HT-29 (cell line): Measurements from ENCODE around the gene TMEM63C. TPM values are rescaled to one million over a fixed set of nuclear protein-coding genes. Genes with fewer than 3 reads are reported as not detected.

Experiments used
- DNase-seq: peaks from one replicate; pipeline ENCODE4 v3.0.0-alpha.2; 2015; ENCODE audit warnings: low spot score
- total RNA-seq: library from RNA; depleted of rRNA; stranded (reverse); fragments of >200 nt; shearing (Covaris generic); gene quantifications from 2 replicates; pipeline ENCODE4 v1.2.3, GENCODE V29; 2014

The TMEM63C gene
- total RNA-seq, 1 experiment from 2014 or later, result 3.1 TPM

DNA sequence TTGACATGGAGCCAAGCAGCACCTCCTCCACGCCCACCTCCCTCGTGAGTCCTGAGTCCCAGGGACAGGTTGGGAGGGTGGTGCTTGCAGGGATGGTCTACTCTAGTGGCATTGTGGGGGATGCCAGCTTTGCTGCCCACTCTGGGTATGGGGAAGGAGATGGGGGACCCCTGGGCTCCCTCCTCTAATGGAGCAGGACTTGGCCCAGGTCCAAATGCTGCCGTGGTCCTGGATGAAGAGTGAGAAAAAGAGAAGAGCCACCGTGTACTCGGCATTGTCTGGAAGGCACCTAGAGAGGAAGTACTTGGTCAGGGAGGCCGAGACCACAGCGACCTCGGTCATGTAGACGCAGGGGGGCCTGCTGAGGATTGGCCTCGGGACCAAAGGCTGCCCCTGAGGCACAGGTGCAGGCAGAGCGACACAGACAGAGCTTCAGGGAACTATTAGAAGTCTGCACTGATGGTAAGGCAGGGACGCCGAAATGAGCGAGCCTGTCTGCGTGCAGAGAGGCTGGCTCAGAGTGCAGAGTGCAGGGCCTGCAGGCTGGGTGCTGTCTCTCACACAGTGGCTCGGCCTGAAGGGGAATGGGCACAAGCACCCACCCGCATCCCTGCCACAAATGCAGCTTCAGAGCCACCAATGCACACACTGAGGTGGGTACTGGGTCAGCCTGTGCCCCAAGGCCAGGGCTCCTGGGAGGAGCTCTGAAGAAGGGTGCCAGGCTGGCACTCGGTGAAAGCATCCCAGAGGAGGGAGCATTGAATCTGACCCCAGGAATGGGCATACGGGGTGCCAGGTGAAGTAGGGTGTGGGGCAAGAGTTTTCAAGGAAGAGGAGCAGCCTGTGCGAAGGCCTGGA is 72.0 kb downstream of the TMEM63C start:
- no peak for DNase-seq

DNA sequence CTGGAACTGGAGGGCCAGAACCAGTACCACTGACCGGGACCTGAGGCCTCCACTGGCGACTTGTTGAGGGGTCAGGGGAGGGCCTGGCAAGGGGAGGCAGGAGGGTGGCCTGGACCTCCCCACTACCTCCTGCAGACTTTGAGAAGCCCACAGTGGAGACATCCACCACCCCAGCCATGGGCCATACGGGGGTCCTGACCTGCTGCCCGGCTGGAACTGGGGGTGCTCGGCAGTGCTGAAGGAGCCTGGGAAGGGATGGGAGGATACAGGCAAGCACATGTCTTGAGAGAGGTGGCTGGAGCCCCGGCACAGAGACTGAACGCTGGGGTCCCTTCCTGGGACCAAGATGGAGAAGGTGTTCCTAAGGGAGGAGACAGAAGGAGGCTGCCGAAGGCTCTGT is 75.1 kb downstream of the TMEM63C start:
- no peak for DNase-seq

DNA sequence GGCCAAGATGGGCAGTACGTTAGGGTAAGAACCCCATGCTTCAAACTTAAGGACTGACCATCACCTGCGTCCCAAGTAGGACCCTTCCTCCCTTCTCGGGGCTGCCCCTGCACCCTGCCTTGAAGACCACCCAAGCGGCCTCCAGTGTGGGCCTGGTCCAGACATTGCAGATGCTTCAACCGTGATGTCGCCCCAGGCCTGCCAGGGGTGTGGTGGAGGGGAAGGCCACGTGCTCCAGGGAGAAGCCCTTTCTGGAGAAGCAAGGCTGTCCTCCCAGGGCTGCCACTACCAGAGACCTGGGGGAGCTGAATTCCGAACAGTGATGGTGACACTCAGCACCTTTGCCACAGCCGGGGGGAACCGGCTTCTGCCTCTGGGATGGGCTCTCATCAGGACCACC is 76.1 kb downstream of the TMEM63C start:
- DNase-seq, result no peak

DNA sequence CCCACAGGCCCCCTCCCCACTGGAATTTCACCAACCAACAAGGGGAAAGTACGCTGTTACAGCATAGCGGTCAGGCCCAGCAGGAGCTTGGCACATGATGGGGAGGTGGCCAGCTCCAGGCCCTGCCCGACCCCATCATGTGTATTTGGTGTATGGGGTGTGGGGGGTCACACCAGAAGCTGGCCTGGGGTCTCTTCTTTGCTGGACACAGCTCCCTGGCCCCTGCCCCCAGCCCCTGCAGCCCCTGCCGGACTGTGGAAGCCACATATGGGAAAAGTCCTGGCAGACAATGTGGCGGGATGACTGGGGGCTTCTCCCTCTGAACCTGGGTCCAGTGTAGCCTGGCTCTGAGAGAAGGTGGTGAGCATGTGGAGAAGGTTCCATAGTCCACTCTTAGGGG is 77.0 kb downstream of the TMEM63C start:
- DNase-seq, result no peak

DNA sequence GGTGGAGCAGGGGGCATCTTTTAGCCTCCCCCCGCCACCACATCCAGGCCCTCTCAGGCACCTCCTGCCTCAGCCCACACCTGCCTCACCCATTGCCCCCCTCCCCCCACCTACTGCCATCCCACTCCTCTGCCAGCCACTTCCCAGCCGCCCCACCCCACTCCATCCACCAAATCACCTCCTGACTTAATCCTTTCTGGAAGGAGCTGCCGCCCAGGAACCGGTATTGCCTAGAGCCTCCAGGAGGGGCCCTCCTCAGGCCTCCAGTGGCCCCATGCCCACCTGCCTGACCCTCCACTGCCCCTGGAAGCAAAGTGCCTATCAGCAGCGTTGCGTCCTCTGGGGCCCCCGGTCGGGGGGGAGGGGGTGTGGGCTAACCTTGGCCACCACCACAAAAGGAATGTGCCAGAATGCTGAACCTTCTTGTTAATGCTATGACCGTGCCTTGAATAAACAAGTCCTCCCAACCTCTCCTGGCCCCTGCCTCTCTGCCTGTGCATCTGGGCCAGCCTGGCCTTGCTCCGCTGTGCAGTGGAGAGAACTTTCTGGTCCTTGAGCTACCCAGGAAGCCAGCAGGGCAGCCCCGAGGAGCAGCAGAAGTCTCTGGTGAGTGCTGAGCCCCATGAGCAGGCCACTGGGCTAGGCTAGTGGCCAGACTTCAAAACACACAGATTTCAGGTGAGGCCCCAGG is 77.6 kb downstream of the TMEM63C start:
- DNase-seq, result no peak

DNA sequence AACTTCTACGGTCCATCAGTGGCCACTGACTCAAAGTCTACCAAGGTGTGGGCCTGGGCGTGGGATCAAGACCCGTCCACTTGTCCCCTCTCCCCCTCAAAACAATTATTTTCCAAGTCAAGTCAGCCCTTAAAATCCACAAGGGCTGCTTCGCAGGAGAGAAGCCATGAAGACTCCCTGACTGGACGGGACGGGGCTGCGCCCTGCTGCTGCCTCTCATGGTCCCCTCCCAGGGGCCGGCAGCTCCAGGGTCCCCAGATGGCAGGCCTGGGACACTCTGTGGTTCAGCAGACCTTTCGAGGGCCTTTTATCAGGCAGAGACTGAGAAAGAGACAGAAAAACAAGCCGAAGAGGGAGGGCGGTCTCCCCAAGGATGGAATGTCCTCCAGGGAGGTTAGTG is 78.6 kb downstream of the TMEM63C start:
- DNase-seq, result no peak

DNA sequence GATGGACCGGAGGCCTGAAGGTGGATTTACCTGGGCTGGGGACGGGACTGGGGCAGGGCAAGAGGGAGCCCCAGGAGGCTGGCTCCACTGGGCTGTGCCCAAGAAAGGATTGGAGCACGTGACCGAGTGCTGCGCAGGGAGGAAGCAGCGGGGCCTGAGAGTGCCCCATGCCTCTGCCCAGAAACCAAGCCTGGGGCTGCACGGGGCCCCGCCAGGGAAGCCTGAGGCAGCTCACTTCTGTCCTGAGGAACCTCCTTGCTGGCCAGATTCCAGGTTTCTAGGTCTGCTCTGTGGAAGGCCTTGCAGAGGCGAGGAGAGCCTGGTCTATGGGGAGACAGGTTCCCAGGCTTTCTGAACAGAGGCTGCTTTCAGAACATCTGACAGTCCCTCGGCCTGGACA is 79.0 kb downstream of the TMEM63C start:
- no peak for DNase-seq

DNA sequence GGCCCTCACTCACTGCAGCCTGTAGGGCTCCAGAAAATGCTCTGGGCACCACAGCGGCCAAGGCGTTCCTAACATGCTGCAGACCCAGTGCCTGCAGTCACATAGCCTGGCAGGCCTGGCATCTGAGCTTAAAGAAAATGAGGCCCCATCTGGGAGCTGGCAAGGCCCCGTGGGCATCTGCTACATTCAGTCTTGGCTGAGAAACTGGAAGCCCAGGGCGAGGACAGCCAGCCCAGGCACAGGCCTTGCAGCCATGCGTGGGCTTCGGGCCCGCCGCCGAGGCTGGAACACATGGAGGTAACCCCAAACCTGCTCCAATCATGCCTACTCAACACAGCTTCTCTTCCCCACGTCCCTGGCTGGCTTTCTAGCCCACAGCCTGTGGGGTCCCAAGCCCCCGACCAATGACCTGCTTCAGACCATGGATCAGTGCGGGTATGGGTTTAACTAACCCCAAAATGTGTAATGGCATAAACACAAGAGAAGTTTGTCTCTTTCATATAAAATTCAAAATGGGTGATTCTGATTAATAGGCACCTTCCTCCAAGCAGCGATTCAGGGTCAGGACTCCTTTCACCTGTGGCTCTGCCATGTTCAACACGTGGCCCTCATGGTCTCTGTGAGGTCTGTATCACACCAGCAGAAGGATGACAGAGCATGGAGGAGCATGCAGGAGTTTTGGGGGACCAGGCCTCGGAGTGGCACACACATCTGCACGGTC is 83.0 kb downstream of the TMEM63C start:
- DNase-seq, result no peak

DNA sequence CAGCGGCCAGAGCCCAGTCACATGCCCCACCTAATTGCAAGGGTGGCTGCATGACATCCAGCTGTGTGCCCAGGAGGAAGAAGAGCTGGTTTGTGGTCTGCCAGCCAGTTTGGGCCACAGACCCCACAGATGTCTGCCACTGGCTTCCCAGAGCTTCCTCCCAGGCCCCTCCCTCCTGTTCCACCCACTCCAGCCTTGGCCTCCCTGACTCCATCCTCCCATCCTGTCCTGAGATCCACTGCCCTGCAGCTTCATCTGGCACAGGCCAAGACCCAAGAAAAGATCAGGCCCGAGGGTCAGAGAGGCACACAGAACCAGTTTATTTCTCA is 83.6 kb downstream of the TMEM63C start:
- DNase-seq, result no peak

DNA sequence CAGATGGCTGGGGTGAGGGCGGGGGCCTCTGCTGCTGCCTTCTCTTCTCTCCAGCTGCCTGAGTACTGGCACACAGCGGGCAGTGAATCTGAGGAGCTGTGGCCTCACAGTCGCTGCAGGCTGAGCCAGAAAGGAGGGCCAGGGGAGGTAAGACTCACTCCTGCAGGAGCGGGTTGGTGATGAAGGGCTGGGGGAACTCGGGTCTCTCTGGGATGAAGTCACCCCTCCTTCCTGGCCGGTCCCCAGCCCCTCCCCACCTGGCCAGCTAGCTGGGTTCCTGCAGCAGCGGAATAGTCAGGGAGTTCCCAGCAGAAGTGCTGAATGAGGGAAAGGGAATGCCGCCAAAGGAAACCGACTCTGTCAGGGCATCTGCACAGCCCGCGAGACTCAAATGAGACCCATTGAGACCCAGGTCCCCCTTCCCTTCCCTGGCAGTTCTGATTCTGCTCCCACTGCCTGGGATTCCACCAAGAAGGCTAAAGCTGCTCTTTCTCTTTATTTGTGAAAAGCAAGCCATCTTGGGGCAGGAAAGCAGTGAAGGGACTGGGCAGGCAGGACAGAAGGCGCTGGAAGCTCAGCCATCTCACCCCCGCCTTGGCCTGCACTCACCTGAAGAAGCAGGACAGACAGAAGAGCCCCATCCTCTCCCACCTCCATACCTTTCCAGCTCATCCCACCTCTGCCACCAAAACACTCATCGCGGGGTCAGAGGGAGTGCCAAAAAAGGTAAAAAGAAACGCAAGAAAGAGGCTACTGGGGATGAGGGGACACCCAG is 84.2 kb downstream of the TMEM63C start:
- DNase-seq, result no peak

DNA sequence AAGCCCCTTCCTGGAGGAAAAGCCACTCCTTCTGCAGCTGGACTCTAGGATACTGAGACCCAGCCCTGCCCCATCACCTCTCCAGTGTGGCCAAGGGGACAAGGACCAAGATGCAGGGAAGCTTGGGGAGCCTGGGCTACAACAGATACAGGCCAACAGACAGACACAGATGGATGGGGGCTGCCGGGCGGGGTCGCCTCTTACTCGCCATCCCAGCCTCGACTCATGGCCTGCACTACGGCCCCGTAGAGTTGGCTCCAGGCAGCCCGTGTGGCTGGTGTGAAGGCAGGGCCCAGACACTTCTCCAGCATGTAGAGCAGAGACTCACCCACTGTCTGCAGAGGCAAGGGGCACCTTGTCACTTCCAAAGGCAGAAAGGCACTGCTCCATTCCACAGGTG is 84.7 kb downstream of the TMEM63C start:
- DNase-seq, result no peak

DNA sequence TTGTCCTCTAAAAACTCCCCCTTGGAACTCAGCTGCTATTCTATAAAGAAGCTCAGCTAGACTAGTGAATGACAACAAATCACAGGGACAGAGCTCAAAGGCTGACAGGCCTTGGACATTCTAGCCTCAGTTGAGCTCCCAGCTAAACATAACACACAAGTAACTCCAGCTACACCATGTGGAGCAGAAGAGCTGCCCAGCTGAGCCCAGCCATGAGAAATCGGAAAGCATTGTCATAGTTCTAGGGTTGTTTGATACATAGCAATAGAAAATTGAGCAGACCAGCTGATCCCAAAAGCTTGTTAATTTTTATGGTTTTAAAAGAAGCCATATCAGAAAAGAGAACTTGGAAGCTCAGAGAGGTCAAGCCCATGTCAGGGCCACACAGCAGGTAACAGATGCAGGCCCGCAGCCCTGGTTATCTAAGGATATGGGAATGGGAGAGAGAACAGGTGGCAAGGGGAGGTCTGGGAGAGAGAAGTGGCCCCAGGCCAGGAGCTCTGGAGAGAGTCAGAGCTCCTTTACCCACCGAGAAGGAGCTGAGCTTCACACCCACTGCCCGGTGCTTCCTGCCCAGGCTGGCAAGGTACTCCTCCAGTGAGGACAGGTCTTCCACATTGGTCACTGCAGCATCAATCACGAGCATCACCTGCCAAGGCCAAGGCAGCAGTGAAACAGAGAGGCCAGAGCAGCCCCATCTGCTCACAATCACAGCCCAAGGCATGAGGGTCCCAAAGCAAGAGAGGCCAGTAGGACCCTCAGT is 86.5 kb downstream of the TMEM63C start:
- DNase-seq, result no peak

DNA sequence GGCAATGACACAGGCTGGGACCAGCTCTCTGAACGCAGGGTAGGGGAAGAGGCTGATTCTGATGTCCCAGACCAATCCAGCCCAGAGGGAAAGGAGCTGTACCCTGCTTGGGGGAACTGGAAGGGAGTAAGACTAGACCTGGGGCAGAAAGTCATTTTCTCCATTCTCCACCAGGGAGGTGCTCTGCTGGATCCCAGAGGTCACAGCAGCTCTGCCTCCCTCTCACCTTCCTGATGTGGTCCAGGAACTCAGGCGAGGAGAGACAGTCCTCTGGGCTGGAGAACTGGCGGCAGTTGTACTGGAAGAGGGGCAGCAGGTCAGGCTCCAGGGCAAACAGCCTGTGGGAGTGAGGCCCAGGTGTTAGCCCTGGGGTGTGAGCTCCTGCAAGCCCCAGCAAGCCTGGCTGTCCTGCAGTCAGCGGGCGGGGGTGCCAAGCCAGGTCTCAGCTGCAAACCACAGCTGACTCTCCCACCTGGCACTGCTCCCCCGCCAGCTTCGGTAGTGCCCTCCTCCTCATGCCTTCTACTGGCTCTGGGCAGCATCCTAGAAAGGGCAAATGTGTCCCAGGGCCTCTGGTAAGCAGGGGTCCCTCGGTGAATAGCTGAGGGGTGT is 87.5 kb downstream of the TMEM63C start:
- no peak for DNase-seq

DNA sequence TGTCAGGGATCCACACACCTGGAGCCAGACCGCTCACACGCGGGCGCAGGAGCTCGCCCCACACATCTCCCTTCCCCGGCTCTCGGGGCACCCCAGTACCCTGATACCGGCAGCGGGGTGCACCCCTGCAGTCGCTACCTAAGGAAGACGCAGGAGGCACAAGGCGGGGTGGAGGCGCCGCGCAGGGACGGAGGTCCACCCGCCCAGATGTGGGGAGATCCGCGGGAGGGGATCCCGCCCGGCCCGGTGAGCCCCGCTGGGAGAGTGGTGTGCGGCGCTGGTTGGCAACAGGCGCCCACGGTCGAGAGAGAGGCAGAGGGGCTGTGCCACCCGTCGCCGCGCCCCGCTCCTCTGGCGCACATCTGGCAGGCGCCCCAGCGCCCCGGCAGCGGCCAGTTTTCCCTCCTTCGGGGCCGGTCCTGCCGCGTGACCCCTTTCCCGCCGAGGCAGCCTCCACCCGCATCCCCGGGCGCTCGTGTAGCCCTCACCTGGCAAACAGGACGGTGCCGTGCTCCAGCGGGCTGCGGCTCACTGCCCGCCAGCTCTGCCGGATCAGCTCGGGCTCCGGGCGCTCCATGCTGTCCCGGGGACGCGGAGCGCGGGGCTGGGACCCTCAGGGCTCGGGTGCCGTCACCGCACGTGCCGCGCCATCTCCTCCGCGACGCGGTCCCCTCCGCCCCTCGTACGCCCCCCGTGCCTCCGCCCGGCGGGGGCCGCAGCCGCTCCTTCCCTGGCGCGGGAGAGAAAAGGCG is 88.9 kb downstream of the TMEM63C start:
- DNase-seq, result no peak

DNA sequence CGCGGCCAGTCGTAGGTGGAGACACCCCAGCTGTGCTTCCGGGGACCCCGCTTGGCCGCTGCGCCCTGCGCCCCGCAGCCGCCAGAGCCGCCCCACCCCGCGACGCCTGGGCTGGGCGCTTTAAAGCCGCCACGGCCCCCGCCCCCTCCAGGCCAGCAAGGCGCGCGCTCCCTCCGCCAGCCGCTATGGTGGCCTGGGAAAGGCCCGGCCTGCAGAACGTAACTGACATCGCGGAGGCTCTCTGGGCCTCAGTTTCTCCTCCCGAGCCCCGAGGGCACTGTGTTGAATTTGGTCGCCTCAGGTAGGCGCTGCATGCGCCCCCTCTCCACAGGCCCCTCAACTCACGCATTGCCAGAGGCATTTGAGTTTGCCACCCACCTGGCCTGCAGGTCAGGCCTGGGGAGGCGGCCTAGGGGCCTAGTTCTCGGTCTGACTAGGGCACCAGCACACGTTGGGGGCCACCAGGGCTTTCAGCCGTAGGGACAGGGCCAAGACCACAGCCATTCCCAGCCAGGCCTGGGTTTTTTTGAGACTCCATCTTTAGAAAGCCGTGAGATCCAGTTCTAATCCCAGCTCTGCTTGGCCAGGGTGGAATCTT is 89.6 kb downstream of the TMEM63C start, which contains the start of gene NGB:
Gene NGB, minus strand, starts transcription at position 94 of the 598 bp plus-strand sequence. CDS start 269 bp downstream, outside the sequence.
- DNase-seq, result no peak

DNA sequence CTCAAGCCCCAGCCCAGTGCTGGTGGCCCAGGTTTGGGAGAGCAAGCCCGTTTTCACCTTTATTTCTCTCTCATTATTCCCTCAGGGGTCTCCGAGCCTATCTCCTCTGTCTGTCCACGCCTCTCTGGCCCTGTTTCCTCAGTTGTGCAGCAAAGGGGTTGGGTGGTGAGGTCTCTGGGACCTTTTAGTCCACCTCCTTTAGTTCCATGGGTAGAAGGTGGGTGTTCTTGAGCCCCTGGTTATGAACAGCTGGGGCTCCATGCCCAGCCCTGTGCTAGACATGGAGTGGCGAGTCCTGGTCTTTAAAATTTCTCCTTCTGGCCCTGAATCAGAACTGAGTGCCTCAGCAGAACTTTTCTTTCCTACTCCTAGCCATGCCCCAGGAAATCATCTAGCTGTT is 90.7 kb downstream of the TMEM63C start:
- no peak for DNase-seq

DNA sequence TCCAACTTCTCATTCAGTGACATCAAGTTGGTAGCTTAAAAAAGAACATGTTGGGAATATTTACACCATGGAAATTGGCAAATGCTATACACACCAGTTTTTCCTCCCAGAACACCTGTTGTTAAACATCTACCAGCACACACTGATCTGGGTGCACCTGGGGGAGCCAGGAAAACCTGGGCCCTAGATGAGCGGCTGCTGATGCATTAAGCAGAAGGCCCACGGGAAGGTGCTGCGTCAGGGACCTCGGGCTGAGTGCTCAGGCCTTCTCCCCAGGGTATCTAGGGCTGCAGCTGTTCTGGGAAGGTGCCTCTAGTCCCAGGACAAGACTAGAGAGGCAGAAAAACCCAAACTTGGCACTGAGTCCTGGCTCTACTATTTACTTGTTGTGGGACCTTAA is 92.2 kb downstream of the TMEM63C start:
- DNase-seq, result no peak

DNA sequence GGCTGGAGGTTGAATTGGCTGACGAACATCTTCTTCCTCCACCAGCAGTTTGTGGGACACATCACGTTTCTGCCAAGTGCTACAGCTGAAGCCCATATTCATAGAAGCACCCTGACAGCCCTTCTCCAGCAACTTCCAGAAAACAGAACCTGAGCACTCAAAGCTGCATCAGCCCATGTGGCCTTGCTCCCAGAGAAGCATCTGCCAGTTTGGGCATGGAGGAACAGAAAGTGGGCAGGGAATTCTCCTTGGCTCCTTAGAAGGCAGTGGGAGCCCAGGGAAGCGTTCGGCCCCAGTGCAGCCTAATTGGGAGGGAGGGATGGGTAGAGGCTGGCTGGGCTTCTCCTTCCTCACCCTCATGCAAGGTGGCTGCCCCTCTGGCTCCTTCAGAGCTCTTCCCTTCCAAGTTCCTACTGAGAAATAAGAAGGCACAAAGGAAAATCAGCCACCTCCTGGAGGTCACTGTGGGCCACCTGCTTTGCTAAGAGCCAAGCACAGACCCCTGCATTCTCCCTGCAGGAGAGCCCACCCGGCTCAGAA is 93.5 kb downstream of the TMEM63C start:
- no peak for DNase-seq

DNA sequence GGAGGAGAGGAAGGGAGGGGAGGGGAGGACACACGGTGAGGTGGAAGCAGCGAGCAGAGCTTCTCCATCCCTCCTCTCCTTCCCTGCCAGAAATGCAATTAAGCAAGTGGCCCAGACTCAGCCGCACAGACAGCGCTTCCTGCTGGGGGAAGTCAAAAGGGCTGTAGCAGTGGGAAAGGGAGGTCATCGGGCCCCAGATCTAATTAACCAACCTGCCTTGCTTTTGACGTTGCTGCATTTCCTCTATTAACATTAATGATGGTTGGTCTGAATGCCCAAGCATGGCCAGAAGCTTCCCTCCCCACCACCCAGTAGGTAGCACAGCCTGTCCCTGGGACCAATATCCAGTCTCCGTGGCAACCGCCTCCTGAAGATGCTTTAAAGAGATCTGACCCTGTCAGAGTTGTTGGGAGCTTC is 94.0 kb downstream of the TMEM63C start:
- DNase-seq, result no peak
